DOHH2 (cell line): ENCODE results near the gene LINS1.

Experiments used
- H3F3A ChIP-seq: fragments of 200-600 bp; sonication (generic), shearing (Covaris generic); 2 replicates; pipeline ENCODE4 v1.6.0; 2016; ENCODE audit warnings: antibody characterized with exemption, mild to moderate bottlenecking; ENCODE audit not compliant: control insufficient read depth, insufficient read depth
- H3K27ac ChIP-seq: fragments of 200-600 bp; sonication (generic); 2 replicates; pipeline ENCODE4 v1.5.1; 2014; ENCODE audit warnings: low read depth, mild to moderate bottlenecking, low read length, moderate library complexity
- H3K27me3 ChIP-seq: fragments of 200-600 bp; sonication (generic); 2 replicates; pipeline ENCODE4 v1.6.1; 2014; ENCODE audit warnings: mild to moderate bottlenecking, low read length, mixed read lengths; ENCODE audit not compliant: control insufficient read depth
- H3K36me3 ChIP-seq: fragments of 200-600 bp; sonication (generic); 2 replicates; pipeline ENCODE4 v1.6.1; 2014; ENCODE audit warnings: mild to moderate bottlenecking, low read length, moderate library complexity, mixed read lengths; ENCODE audit not compliant: control insufficient read depth
- H3K4me1 ChIP-seq: fragments of 200-600 bp; sonication (generic); 2 replicates; pipeline ENCODE4 v1.6.1; 2014; ENCODE audit warnings: mild to moderate bottlenecking, low read length, mixed read lengths; ENCODE audit not compliant: control insufficient read depth
- H3K4me2 ChIP-seq: fragments of 200-600 bp; sonication (generic); 2 replicates; pipeline ENCODE4 v1.6.0; 2014; ENCODE audit warnings: mild to moderate bottlenecking, low read length, moderate library complexity
- H3K4me3 ChIP-seq: fragments of 200-600 bp; sonication (generic); 2 replicates; pipeline ENCODE4 v1.5.1; 2014; ENCODE audit warnings: mild to moderate bottlenecking, low read length, mixed read lengths
- H3K79me2 ChIP-seq: fragments of 200-600 bp; sonication (generic); 2 replicates; pipeline ENCODE4 v1.6.1; 2014; ENCODE audit warnings: mild to moderate bottlenecking, low read length, mixed read lengths; ENCODE audit not compliant: control insufficient read depth
- H3K9me2 ChIP-seq: fragments of 200-600 bp; sonication (generic); replicated peaks from 2 replicates; pipeline ENCODE4 v1.6.1; 2014; ENCODE audit warnings: mild to moderate bottlenecking, low read length, mixed read lengths; ENCODE audit not compliant: control insufficient read depth
- H3K9me3 ChIP-seq: fragments of 200-600 bp; sonication (generic); 2 replicates; pipeline ENCODE4 v1.6.1; 2014; ENCODE audit warnings: antibody characterized with exemption, low read length, mixed read lengths; ENCODE audit not compliant: control insufficient read depth, insufficient read depth
- H4K20me1 ChIP-seq: fragments of 200-600 bp; sonication (generic); 2 replicates; pipeline ENCODE4 v1.6.0; 2014; ENCODE audit warnings: low read depth, mild to moderate bottlenecking, antibody characterized with exemption, low read length, moderate library complexity; ENCODE audit not compliant: control insufficient read depth, insufficient read depth
- CTCF ChIP-seq: fragments of 200-600 bp; sonication (generic); IDR thresholded peaks from one replicate; pipeline ENCODE4 v1.5.1; 2014; ENCODE audit warnings: antibody characterized with exemption, mild to moderate bottlenecking, low read depth, low read length; ENCODE audit not compliant: poor library complexity, severe bottlenecking
- EZH2phosphoT487 ChIP-seq: fragments of 200-600 bp; sonication (generic); IDR thresholded peaks from 2 replicates; pipeline ENCODE4 v1.6.1; 2017; ENCODE audit warnings: borderline replicate concordance, mild to moderate bottlenecking, antibody characterized with exemption, low read length, moderate library complexity, mixed read lengths

LINS1 gene

GRCh38 chr15:100528833-100529428 is 73.1 kb downstream of the LINS1 start, which contains the start of gene CERS3:
Gene CERS3, minus strand, starts transcription at chr15:100528950. Its CDS starts 27,101 bp downstream, at chr15:100501849.
- Histone ChIP-seq H3K27me3 (no peaks in the 10 kb centered on the region), H3K9me2 (no peaks in the 10 kb centered on the region), H3K4me1 (no peaks in the 10 kb centered on the region), H3K79me2 (no peaks in the 10 kb centered on the region), H3K4me2 (no peak within 1 kb of the TSS), H4K20me1 (no peaks in the 10 kb centered on the region), H3K9me3 (no peaks in the 10 kb centered on the region), H3F3A (no peaks in the 10 kb centered on the region), H3K4me3 (no peak within 1 kb of the TSS), H3K27ac (no peak within 1 kb of the TSS), H3K36me3 (no peaks in the 10 kb centered on the region)
- TF ChIP-seq CTCF (no peak), EZH2phosphoT487 (no peak)

GRCh38 chr15:100526027-100526481 is 75.9 kb downstream of the LINS1 start:
- Histone ChIP-seq H3K79me2 (no peaks in the 10 kb centered on the region), H3K36me3 (no peaks in the 10 kb centered on the region), H3K4me1 (no peaks in the 10 kb centered on the region), H3K9me2 (no peaks in the 10 kb centered on the region), H3K27ac (no peak overlapping the region), H3F3A (no peaks in the 10 kb centered on the region), H4K20me1 (no peaks in the 10 kb centered on the region), H3K27me3 (no peaks in the 10 kb centered on the region), H3K4me2 (no peak overlapping the region), H3K4me3 (no peak overlapping the region), H3K9me3 (no peaks in the 10 kb centered on the region)
- TF ChIP-seq CTCF = no peak
- no peak for TF ChIP-seq EZH2phosphoT487

- no peak for TF ChIP-seq CTCF
- no peak for TF ChIP-seq EZH2phosphoT487
- no peaks in the 10 kb centered on the region for H3F3A ChIP-seq
- H3K4me2 ChIP-seq = no peak overlapping the region
- no peaks in the 10 kb centered on the region for H3K36me3 ChIP-seq
- H3K9me2 ChIP-seq = no peaks in the 10 kb centered on the region
- H3K4me1 ChIP-seq = no peaks in the 10 kb centered on the region
- H3K27ac ChIP-seq = no peak overlapping the region
- H4K20me1 ChIP-seq = no peaks in the 10 kb centered on the region
- H3K9me3 ChIP-seq = no peaks in the 10 kb centered on the region
- H3K27me3 ChIP-seq = no peaks in the 10 kb centered on the region
- H3K79me2 ChIP-seq = no peaks in the 10 kb centered on the region
- H3K4me3 ChIP-seq = no peak overlapping the region
Measured at GRCh38 chr15:100525436-100525835, 76.5 kb downstream of the LINS1 start.
